H1 (cell line): ENCODE measurements around the gene SERINC4. TPM values are rescaled to one million over a fixed set of nuclear protein-coding genes. Genes with fewer than 3 reads are reported as not detected.

Experiments used
- BRCA1 ChIP-seq: IDR thresholded peaks from 2 replicates; pipeline ENCODE4 v1.6.1; 2012; ENCODE audit warnings: low read depth, low read length, improper control_type of control experiment
- KDM4A ChIP-seq: IDR thresholded peaks from one replicate; pipeline ENCODE4 v1.7.1; 2012; ENCODE audit warnings: low read depth, mild to moderate bottlenecking, moderate library complexity, low read length, inconsistent platforms; ENCODE audit not compliant: severe bottlenecking
- POU5F1 ChIP-seq: IDR thresholded peaks from 2 replicates; pipeline ENCODE4 v1.6.1; 2011; ENCODE audit warnings: low read depth, mild to moderate bottlenecking, low read length, moderate library complexity
- polyA plus RNA-seq, 7 experiments: library from polyadenylated mRNA; depleted of rRNA in 3 of 7; stranded (reverse) in 5 of 7; unstranded in 2 of 7; fragments of >200 nt in 5 of 7; fragments of 200-250 nt in 2 of 7; gene quantifications; 1 replicate in 5 of 7; 2 replicates in 1 of 7; 4 replicates in 1 of 7; pipeline versions ENCODE4 v1.2.1 to v1.2.3, GENCODE V29; 2011 to 2013; ENCODE audit warnings: missing spikeins in 2 of 7, mixed read lengths in 2 of 7
- total RNA-seq: library from RNA; stranded (reverse); fragmentation: NEBNext Ultra II Directional; extraction: Animal tissue kit (Norgen Biotek cat#: 25700); gene quantifications from 2 replicates; pipeline ENCODE4 v1.2.1, GENCODE V29; 2021

SERINC4 gene
- total and polyA plus RNA-seq, 2 of the 8 experiments (the other 6 are each of a cell fraction or from before 2014, with no cell fraction given) = 0.08 TPM; not detected in 1

- TF ChIP-seq KDM4A (no peak), POU5F1 (no peak), BRCA1 (no peak)
Measured at GRCh38 chr15:43795197-43795596, 4.8 kb downstream of the SERINC4 start (continued).
